Calu3 (cell line): ENCODE results near the gene KCTD1. TPM values are rescaled to one million over a fixed set of nuclear protein-coding genes. Genes with fewer than 3 reads are reported as not detected.

Source experiments
- BruUV-seq: library from RNA; stranded (reverse); fragments of 400-500 nt; replicated peaks from 2 replicates; lab custom pipeline; 2021; lab: Mats Ljungman, UMichigan
- CTCF ChIA-PET: fragments of 300-600 bp; sonication (Branson Sonifier 250); formaldehyde crosslinking; loops from one replicate; lab custom pipeline; 2022; ENCODE audit warnings: antibody characterized with exemption; lab: Charles Lee
- DNase-seq: peaks from one replicate; pipeline ENCODE4 v3.0.0; 2022
- H3K27ac Mint-ChIP-seq: one replicate; pipeline ENCODE4 v1.8.0; 2022; ENCODE audit warnings: mixed read lengths; ENCODE audit not compliant: unreplicated experiment
- H3K27me3 Mint-ChIP-seq: one replicate; pipeline ENCODE4 v1.8.0; 2022; ENCODE audit warnings: mixed read lengths; ENCODE audit not compliant: unreplicated experiment
- H3K36me3 Mint-ChIP-seq: one replicate; pipeline ENCODE4 v1.8.0; 2022; ENCODE audit warnings: mild to moderate bottlenecking, moderate library complexity, mixed read lengths; ENCODE audit not compliant: insufficient read depth, unreplicated experiment
- H3K4me1 Mint-ChIP-seq: one replicate; pipeline ENCODE4 v1.8.0; 2022; ENCODE audit warnings: mild to moderate bottlenecking, low read depth, mixed read lengths; ENCODE audit not compliant: unreplicated experiment
- H3K4me3 Mint-ChIP-seq: one replicate; pipeline ENCODE4 v1.8.0; 2022; ENCODE audit warnings: mild to moderate bottlenecking, low read depth, moderate library complexity, mixed read lengths; ENCODE audit not compliant: unreplicated experiment
- H3K9me3 Mint-ChIP-seq: one replicate; pipeline ENCODE4 v1.8.0; 2022; ENCODE audit warnings: low read depth, mixed read lengths; ENCODE audit not compliant: unreplicated experiment
- intact Hi-C: fragments of 100-400 bp; cut with micrococcal nuclease; formaldehyde crosslinking; loops from one replicate; pipeline ENCODE4 v1.10.0; 2022; ENCODE audit not compliant: unreplicated experiment
- total RNA-seq: library from RNA; stranded (reverse); gene quantifications from 2 replicates; pipeline ENCODE4 v1.2.3, GENCODE V29; 2022
- TF ChIP-seq, protein P1 (sequence below): fragments of 200-600 bp; IDR thresholded peaks from one replicate; pipeline ENCODE4 v1.8.0; 2022; ENCODE audit warnings: antibody characterized with exemption; ENCODE audit not compliant: unreplicated experiment

The KCTD1 gene
- total RNA-seq, 1 experiment from 2014 or later: 54.1 TPM

DNA sequence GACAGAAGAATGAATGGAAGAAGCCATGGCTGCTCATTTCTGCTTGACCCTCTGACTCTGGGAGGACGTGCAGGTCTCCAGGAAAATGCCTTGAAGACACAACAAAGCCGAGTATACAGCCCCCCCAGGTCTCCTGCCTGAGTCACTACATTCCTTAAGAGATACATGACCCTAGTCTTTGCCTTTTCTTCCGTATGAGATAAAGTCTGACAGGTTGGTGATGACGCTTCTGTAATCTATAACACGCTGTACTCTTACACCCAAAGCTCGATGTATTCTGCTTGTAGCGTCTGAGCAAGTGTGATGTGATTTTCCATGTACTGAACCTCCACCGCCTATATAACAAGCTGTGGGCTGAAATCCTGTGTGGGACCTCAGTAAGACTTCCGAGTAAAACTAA, 77.3 kb downstream of the KCTD1 start:
- peak; percentile 23 for DNase-seq
- TF ChIP-seq, protein P1, sequence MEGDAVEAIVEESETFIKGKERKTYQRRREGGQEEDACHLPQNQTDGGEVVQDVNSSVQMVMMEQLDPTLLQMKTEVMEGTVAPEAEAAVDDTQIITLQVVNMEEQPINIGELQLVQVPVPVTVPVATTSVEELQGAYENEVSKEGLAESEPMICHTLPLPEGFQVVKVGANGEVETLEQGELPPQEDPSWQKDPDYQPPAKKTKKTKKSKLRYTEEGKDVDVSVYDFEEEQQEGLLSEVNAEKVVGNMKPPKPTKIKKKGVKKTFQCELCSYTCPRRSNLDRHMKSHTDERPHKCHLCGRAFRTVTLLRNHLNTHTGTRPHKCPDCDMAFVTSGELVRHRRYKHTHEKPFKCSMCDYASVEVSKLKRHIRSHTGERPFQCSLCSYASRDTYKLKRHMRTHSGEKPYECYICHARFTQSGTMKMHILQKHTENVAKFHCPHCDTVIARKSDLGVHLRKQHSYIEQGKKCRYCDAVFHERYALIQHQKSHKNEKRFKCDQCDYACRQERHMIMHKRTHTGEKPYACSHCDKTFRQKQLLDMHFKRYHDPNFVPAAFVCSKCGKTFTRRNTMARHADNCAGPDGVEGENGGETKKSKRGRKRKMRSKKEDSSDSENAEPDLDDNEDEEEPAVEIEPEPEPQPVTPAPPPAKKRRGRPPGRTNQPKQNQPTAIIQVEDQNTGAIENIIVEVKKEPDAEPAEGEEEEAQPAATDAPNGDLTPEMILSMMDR: no peak
- Mint-ChIP-seq H3K4me3 (no peak overlapping the region), H3K27ac (peak overlapping the region; percentile 28), H3K9me3 (no peaks in the 10 kb centered on the region), H3K27me3 (no peaks in the 10 kb centered on the region), H3K4me1 (peaks cover 46% of the 10 kb centered on the region), H3K36me3 (peaks cover 23% of the 10 kb centered on the region)
- BruUV-seq: no TSS peak
- CTCF ChIA-PET: interaction anchor here (0.6 to 1.3 kb wide), 4 partner anchors 9 to 149 kb away, joined by 3 to 5 read pairs (median 4); no protein-coding TSS in a partner anchor
- intact Hi-C loops: no loop called here

DNA sequence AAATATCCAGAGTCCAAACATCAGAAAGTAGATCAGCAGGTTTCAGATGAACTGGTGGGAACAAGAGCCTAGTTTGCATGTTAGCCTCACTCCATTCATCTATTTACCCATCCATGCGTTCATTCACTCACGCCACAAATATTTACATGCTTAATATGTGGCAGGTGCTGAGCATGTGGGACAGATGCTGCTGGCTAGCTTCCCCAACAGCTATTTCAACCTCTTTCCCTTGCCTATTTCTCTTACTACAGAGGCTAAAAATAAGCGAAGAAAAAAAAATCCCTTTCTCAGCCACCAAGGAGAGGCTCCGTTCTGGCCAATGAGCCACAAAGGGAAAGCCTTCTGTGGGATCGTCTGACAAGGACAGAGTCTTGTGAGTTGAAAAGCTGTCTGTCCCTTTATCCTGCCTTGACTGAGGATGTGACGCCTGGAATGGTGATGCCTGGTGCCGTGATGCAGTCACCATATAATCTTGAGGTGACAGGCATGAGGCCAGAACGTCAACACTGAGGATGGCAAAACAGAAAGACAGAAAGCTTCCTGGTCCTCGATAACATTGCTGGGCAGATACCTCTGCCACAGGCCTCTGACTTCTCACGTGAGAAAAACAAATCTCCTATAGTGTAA, 78.2 kb downstream of the KCTD1 start:
- no peak for DNase-seq
- CTCF ChIA-PET: interaction anchor here (0.9 to 2.3 kb wide), 3 partner anchors 11 to 65 kb away, joined by 3 to 8 read pairs (median 5); no protein-coding TSS in a partner anchor
- Mint-ChIP-seq H3K4me1 (peaks cover 46% of the 10 kb centered on the region), H3K27ac (peak overlapping the region; percentile 28), H3K9me3 (no peaks in the 10 kb centered on the region), H3K4me3 (no peak overlapping the region), H3K36me3 (peaks cover 27% of the 10 kb centered on the region), H3K27me3 (no peaks in the 10 kb centered on the region)
- TF ChIP-seq, protein P1: no peak
- no TSS peak for BruUV-seq
- intact Hi-C loops: no loop called here

- no peak overlapping the region for H3K27ac Mint-ChIP-seq
- BruUV-seq: no TSS peak
- CTCF ChIA-PET: interaction anchor here (0.7 to 2.3 kb wide), 3 partner anchors 12 to 86 kb away, joined by 3 to 8 read pairs (median 3); no protein-coding TSS in a partner anchor
- H3K27me3 Mint-ChIP-seq: no peaks in the 10 kb centered on the region
- H3K9me3 Mint-ChIP-seq: no peaks in the 10 kb centered on the region
- no peak overlapping the region for H3K4me3 Mint-ChIP-seq
- peaks cover 26% of the 10 kb centered on the region for H3K36me3 Mint-ChIP-seq
- TF ChIP-seq, protein P1: peak; percentile 90
- intact Hi-C loops: no loop called here
- H3K4me1 Mint-ChIP-seq: peaks cover 46% of the 10 kb centered on the region
- DNase-seq: peak; percentile 55
Observed at GRCh38 chr18:26468931-26469340, 79.4 kb downstream of the KCTD1 start.

- no peak for DNase-seq
- TF ChIP-seq, protein P1: no peak
- Mint-ChIP-seq H3K27ac (no peak overlapping the region), H3K27me3 (no peaks in the 10 kb centered on the region), H3K36me3 (peaks cover 22% of the 10 kb centered on the region), H3K9me3 (no peaks in the 10 kb centered on the region), H3K4me3 (no peak overlapping the region), H3K4me1 (peaks cover 40% of the 10 kb centered on the region)
- BruUV-seq: no TSS peak
- intact Hi-C loops: no loop called here
- CTCF ChIA-PET: no interaction called here
Observed at GRCh38 chr18:26466026-26466425, 82.3 kb downstream of the KCTD1 start.
